ENCODE data around the gene RPH3AL.

The RPH3AL gene

GRCh38 chr17:320809-321385 lies 31.7 kb downstream of the RPH3AL start:
- TF ChIP-seq PATZ1 (CRISPR knock-in tag; IDR thresholded peaks at IDR 0.05; ENCODE audit: borderline replicate concordance) (no peak), GLIS3 (CRISPR knock-in tag; IDR thresholded peaks at IDR 0.05) (no peak), OSR1 (CRISPR knock-in tag; IDR thresholded peaks at IDR 0.05) (no peak), ESRRG (CRISPR knock-in tag; IDR thresholded peaks at IDR 0.05) (no peak), SNAI2 (CRISPR knock-in tag; IDR thresholded peaks at IDR 0.05) (no peak), RARB (CRISPR knock-in tag; IDR thresholded peaks at IDR 0.05) (no peak), ZNF70 (CRISPR knock-in tag; IDR thresholded peaks at IDR 0.05) (no peak), ZFP30 (CRISPR knock-in tag; IDR thresholded peaks at IDR 0.05) (no peak), POU6F1 (CRISPR knock-in tag; IDR thresholded peaks at IDR 0.05; ENCODE audit: borderline replicate concordance, low read depth) (no peak), ZC3H10 (CRISPR knock-in tag; IDR thresholded peaks at IDR 0.05) (no peak), ARNTL (CRISPR knock-in tag; IDR thresholded peaks at IDR 0.05; ENCODE audit: borderline replicate concordance, low read depth) (no peak), PPARA (CRISPR knock-in tag; IDR thresholded peaks at IDR 0.05; ENCODE audit: borderline replicate concordance) (no peak), ZFP3 (CRISPR knock-in tag; IDR thresholded peaks at IDR 0.05) (no peak), BACH2 (CRISPR knock-in tag; IDR thresholded peaks at IDR 0.05; ENCODE audit: borderline replicate concordance) (no peak), TCF4 (CRISPR knock-in tag; IDR thresholded peaks at IDR 0.05; ENCODE audit: borderline replicate concordance) (no peak), TSHZ2 (CRISPR knock-in tag; IDR thresholded peaks at IDR 0.05) (no peak), ZNF565 (CRISPR knock-in tag; conservative IDR thresholded peaks at IDR 0.05; ENCODE audit: low read depth) (no peak), ISL1 (CRISPR knock-in tag; IDR thresholded peaks at IDR 0.05) (no peak)
- TF ChIP-seq, protein P1, sequence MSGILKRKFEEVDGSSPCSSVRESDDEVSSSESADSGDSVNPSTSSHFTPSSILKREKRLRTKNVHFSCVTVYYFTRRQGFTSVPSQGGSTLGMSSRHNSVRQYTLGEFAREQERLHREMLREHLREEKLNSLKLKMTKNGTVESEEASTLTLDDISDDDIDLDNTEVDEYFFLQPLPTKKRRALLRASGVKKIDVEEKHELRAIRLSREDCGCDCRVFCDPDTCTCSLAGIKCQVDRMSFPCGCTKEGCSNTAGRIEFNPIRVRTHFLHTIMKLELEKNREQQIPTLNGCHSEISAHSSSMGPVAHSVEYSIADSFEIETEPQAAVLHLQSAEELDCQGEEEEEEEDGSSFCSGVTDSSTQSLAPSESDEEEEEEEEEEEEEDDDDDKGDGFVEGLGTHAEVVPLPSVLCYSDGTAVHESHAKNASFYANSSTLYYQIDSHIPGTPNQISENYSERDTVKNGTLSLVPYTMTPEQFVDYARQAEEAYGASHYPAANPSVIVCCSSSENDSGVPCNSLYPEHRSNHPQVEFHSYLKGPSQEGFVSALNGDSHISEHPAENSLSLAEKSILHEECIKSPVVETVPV (CRISPR knock-in tag; IDR thresholded peaks at IDR 0.05) = no peak
- ATAC-seq = no peak; the same call in 2 of the 3 replicates

DNA sequence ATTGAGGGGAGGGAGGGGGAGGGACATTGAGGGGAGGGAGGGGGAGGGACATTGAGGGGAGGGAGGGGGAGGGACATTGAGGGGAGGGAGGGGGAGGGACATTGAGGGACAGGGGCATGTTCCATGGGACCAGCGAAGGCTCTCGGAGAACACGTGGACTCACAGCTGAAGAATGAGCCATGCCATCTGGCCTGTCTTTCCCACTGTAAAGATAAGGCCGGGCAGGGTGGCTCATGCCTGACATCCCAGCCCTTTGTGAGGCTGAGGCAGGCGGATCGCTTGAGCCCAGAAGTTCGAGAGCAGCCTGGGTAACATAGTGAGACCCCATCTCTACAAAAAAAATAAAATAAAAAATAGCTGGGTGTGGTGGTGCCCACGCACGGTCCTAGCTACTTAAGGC lies 32.5 kb downstream of the RPH3AL start:
- ATAC-seq = no peak
- TF ChIP-seq BACH2 (CRISPR knock-in tag; IDR thresholded peaks at IDR 0.05; ENCODE audit: borderline replicate concordance) (no peak), SNAI2 (CRISPR knock-in tag; IDR thresholded peaks at IDR 0.05) (no peak), OSR1 (CRISPR knock-in tag; IDR thresholded peaks at IDR 0.05) (no peak), CREB5 (CRISPR knock-in tag; IDR thresholded peaks at IDR 0.05; ENCODE audit: low read depth) (no peak), PATZ1 (CRISPR knock-in tag; IDR thresholded peaks at IDR 0.05; ENCODE audit: borderline replicate concordance) (no peak), GLIS3 (CRISPR knock-in tag; IDR thresholded peaks at IDR 0.05) (no peak), PPARA (CRISPR knock-in tag; IDR thresholded peaks at IDR 0.05; ENCODE audit: borderline replicate concordance) (no peak), ZFP3 (CRISPR knock-in tag; IDR thresholded peaks at IDR 0.05) (no peak), TOX (CRISPR knock-in tag; IDR thresholded peaks at IDR 0.05; ENCODE audit: borderline replicate concordance) (no peak), ZFP30 (CRISPR knock-in tag; IDR thresholded peaks at IDR 0.05) (no peak), TSHZ2 (CRISPR knock-in tag; IDR thresholded peaks at IDR 0.05) (no peak), ZNF70 (CRISPR knock-in tag; IDR thresholded peaks at IDR 0.05) (no peak), ZNF8 (CRISPR knock-in tag; IDR thresholded peaks at IDR 0.05) (no peak), ZC3H10 (CRISPR knock-in tag; IDR thresholded peaks at IDR 0.05) (no peak), ARNTL (CRISPR knock-in tag; IDR thresholded peaks at IDR 0.05; ENCODE audit: borderline replicate concordance, low read depth) (no peak), CSDC2 (CRISPR knock-in tag; IDR thresholded peaks at IDR 0.05) (no peak), ESRRG (CRISPR knock-in tag; IDR thresholded peaks at IDR 0.05) (no peak)
- TF ChIP-seq, protein P1 (CRISPR knock-in tag; IDR thresholded peaks at IDR 0.05) = no peak
